Endothelial cell of umbilical vein (primary cell): ENCODE results near the gene CD19. TPM values are rescaled to one million over a fixed set of nuclear protein-coding genes. Genes with fewer than 3 reads are reported as not detected.

Experiments used
- BruUV-seq: library from RNA; stranded (reverse); fragments of 400-500 nt; replicated peaks from 2 replicates; lab custom pipeline; 2021; lab: Mats Ljungman, UMichigan
- CTCF ChIA-PET: fragments of 300-600, 350-600 bp; sonication (Branson Sonifier 250); formaldehyde crosslinking; loops from one replicate; lab custom pipeline; 2021; ENCODE audit warnings: antibody characterized with exemption, inconsistent platforms; lab: Charles Lee
- POLR2A ChIA-PET: fragments of 300-600, 350-600 bp; sonication (Branson Sonifier 250); formaldehyde crosslinking; loops from one replicate; lab custom pipeline; 2021; ENCODE audit warnings: antibody characterized with exemption, inconsistent platforms; lab: Charles Lee
- DNase-seq: peaks from one replicate; pipeline ENCODE4 v3.0.0-alpha.2; 2011; ENCODE audit warnings: low read depth, low spot score
- FAIRE-seq: peaks from 2 replicates; lab custom pipeline; 2011; peaks lifted over from hg19 to GRCh38; lab: Jason Lieb, UNC
- H2AFZ ChIP-seq: 2 replicates; pipeline ENCODE4 v1.6.0; 2012; ENCODE audit warnings: low read depth, low read length, control low read depth, inconsistent platforms
- H3K27ac ChIP-seq: 2 replicates; pipeline ENCODE4 v1.5.1; 2011; ENCODE audit warnings: low read depth, mild to moderate bottlenecking, control low read depth, low read length, moderate library complexity; ENCODE audit not compliant: insufficient read depth
- H3K27me3 ChIP-seq, 2 experiments: 2 replicates each; pipeline versions ENCODE4 v1.6.0 to v1.6.1; 2011; ENCODE audit warnings: low read length in 2 of 2, mixed read lengths in 1 of 2; ENCODE audit not compliant: control insufficient read depth in 2 of 2, insufficient read depth in 2 of 2
- H3K36me3 ChIP-seq, 2 experiments: 2 replicates in 1 of 2; 3 replicates in 1 of 2; pipeline ENCODE4 v1.5.1; 2011; ENCODE audit warnings: low read length in 2 of 2, mild to moderate bottlenecking in 1 of 2, moderate library complexity in 1 of 2; ENCODE audit not compliant: control insufficient read depth in 2 of 2, insufficient read depth in 2 of 2; ENCODE audit errors: extremely low read depth in 1 of 2
- H3K4me1 ChIP-seq: 3 replicates; pipeline ENCODE4 v1.5.1; 2011; ENCODE audit warnings: mild to moderate bottlenecking, low read length; ENCODE audit not compliant: control insufficient read depth, insufficient read depth; ENCODE audit errors: extremely low read depth
- H3K4me2 ChIP-seq: 2 replicates; pipeline ENCODE4 v1.6.1; 2011; ENCODE audit warnings: low read length, control low read depth, mixed read lengths; ENCODE audit not compliant: insufficient read depth
- H3K4me3 ChIP-seq, 3 experiments: fragments of 200-600 bp in 1 of 3; sonication (generic), shearing (Covaris generic) in 1 of 3; replicated peaks in 1 of 3; 2 replicates each; pipeline ENCODE4 v1.5.1; 2011 to 2016; ENCODE audit warnings: control low read depth in 3 of 3, low read length in 3 of 3, mild to moderate bottlenecking in 2 of 3, inconsistent platforms in 1 of 3, low read depth in 1 of 3, moderate library complexity in 1 of 3; ENCODE audit not compliant: insufficient read depth in 1 of 3
- H3K79me2 ChIP-seq: 2 replicates; pipeline ENCODE4 v1.6.0; 2012; ENCODE audit warnings: low read length, inconsistent platforms; ENCODE audit not compliant: control insufficient read depth, insufficient read depth
- H3K9ac ChIP-seq: replicated peaks from 2 replicates; pipeline ENCODE3; 2011; ENCODE audit warnings: low read length, control low read depth; ENCODE audit not compliant: insufficient read depth; ENCODE audit errors: extremely low read depth
- H3K9me1 ChIP-seq: replicated peaks from 3 replicates; pipeline ENCODE4 v1.6.0; 2011; ENCODE audit warnings: mild to moderate bottlenecking, low read length; ENCODE audit not compliant: control insufficient read depth, insufficient read depth; ENCODE audit errors: extremely low read depth
- H3K9me3 ChIP-seq: replicated peaks from 2 replicates; pipeline ENCODE4 v1.5.1; 2012; ENCODE audit warnings: low read length, inconsistent platforms; ENCODE audit not compliant: control insufficient read depth, insufficient read depth
- H4K20me1 ChIP-seq: replicated peaks from 2 replicates; pipeline ENCODE3; 2011; ENCODE audit warnings: mild to moderate bottlenecking, low read length; ENCODE audit not compliant: control insufficient read depth, insufficient read depth; ENCODE audit errors: extremely low read depth
- EZH2 ChIP-seq: IDR thresholded peaks from 2 replicates; pipeline ENCODE4 v1.6.1; 2012; ENCODE audit warnings: borderline replicate concordance, low read depth, mild to moderate bottlenecking, moderate library complexity, low read length, inconsistent platforms; ENCODE audit not compliant: severe bottlenecking
- GATA2 ChIP-seq: IDR thresholded peaks from 2 replicates; pipeline ENCODE4 v1.7.0; 2011; ENCODE audit warnings: low read depth, mild to moderate bottlenecking, moderate library complexity, mixed read lengths, low read length; ENCODE audit not compliant: insufficient read length, insufficient read depth
- MYC ChIP-seq: IDR thresholded peaks from one replicate; pipeline ENCODE4 v1.6.1; 2011; ENCODE audit warnings: mild to moderate bottlenecking, low read depth, low read length
- POLR2A ChIP-seq: IDR thresholded peaks from 2 replicates; pipeline ENCODE4 v1.6.1; 2012; ENCODE audit warnings: low read depth, mild to moderate bottlenecking, control low read depth, low read length
- POLR2AphosphoS5 ChIP-seq: IDR thresholded peaks from 2 replicates; pipeline ENCODE4 v1.6.1; 2012; ENCODE audit warnings: low read depth, mild to moderate bottlenecking, control low read depth, low read length, moderate library complexity; ENCODE audit not compliant: insufficient read depth
- dilution Hi-C: fragments of 300-500 bp; cut with MboI; formaldehyde crosslinking; loops from one replicate; pipeline ENCODE4 v1.15.0; 2019; ENCODE audit warnings: low sequenced_read_pairs; ENCODE audit not compliant: extremely low pct_ligation_motif_present
- intact Hi-C: fragments of 100-400 bp; cut with micrococcal nuclease; formaldehyde crosslinking; loops from one replicate; pipeline ENCODE4 v1.10.0; 2022
- polyA plus RNA-seq, 4 experiments: library from polyadenylated mRNA; depleted of rRNA in 3 of 4; stranded (reverse) in 3 of 4; unstranded in 1 of 4; fragments of >200 nt; gene quantifications; 2 replicates each; pipeline versions ENCODE4 v1.2.1 to v1.2.3, GENCODE V29; 2011 to 2012; ENCODE audit warnings: missing spikeins in 1 of 4
- total RNA-seq: library from RNA; stranded (reverse); gene quantifications from 2 replicates; pipeline ENCODE4 v1.2.3, GENCODE V29; 2021

Gene CD19
- total and polyA plus RNA-seq, 2 donors (not counting 3 experiments of a cell fraction or from before 2014, with no cell fraction given) = 0.06 TPM; not detected in 1

DNA sequence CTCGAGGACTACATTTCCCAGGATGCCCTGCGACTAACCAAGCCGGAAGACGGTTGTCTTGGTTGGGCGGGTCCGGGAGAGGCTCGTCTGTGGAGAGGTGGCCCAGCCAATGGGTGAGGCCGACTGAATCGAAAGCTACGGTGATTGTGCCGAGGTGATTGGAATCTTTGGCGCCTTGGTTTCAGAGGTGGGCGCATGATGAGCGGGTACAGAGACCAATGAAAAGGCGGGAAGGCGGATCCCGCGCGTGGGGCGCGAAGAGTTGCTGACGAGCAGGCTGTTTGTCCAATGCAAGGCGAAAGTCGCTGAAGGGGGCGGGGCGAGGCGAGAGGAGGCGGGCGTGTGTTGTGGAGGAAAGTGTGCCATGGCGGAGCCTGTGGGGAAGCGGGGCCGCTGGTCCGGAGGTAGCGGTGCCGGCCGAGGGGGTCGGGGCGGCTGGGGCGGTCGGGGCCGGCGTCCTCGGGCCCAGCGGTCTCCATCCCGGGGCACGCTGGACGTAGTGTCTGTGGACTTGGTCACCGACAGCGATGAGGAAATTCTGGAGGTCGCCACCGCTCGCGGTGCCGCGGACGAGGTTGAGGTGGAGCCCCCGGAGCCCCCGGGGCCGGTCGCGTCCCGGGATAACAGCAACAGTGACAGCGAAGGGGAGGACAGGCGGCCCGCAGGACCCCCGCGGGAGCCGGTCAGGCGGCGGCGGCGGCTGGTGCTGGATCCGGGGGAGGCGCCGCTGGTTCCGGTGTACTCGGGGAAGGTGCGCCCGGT, 19.1 kb downstream of the CD19 start, which contains the start of gene NFATC2IP:
TSS of gene NFATC2IP (plus strand) at position 290 of the 762 bp plus-strand sequence. CDS start at position 365, 75 bp downstream.
- Histone ChIP-seq H3K9me3 (no peaks in the 10 kb centered on the region), H2AFZ (peak within 1 kb of the TSS; percentile 89), H3K79me2 (peaks cover 20% of the 10 kb centered on the region), H3K9ac (peak within 1 kb of the TSS; percentile 63), H3K27me3 (no peaks in the 10 kb centered on the region), H3K4me3 (peak within 1 kb of the TSS; percentile 79 to 90 (median 89)), H4K20me1 (no peaks in the 10 kb centered on the region), H3K27ac (peak within 1 kb of the TSS; percentile 48), H3K9me1 (no peaks in the 10 kb centered on the region), H3K4me1 (peaks cover 11% of the 10 kb centered on the region), H3K4me2 (peak within 1 kb of the TSS; percentile 96), H3K36me3 (peaks cover 7 to 17% of the 10 kb centered on the region in 2 experiments)
- intact Hi-C loops (loop anchor here (1.0 to 2.0 kb wide), 3 partner anchors 14 to 105 kb away; partner anchors contain the start of genes SPNS1 and TUFM), dilution Hi-C loops (no loop called here)
- no TSS peak for BruUV-seq
- DNase-seq = peak; percentile 100
- CTCF ChIA-PET = interaction anchor here (0.6 to 1.0 kb wide), 3 partner anchors 9 to 23 kb away, joined by 3 to 5 read pairs (median 4); no protein-coding TSS in a partner anchor
- POLR2A ChIA-PET = interaction anchor here (0.5 to 0.9 kb wide), 3 partner anchors 34 to 916 kb away, joined by 3 to 5 read pairs (median 4); partner anchors contain the start of gene LAT
- FAIRE-seq = peak; percentile 100
- peak; percentile 56 for TF ChIP-seq POLR2AphosphoS5
- no peak for TF ChIP-seq MYC

DNA sequence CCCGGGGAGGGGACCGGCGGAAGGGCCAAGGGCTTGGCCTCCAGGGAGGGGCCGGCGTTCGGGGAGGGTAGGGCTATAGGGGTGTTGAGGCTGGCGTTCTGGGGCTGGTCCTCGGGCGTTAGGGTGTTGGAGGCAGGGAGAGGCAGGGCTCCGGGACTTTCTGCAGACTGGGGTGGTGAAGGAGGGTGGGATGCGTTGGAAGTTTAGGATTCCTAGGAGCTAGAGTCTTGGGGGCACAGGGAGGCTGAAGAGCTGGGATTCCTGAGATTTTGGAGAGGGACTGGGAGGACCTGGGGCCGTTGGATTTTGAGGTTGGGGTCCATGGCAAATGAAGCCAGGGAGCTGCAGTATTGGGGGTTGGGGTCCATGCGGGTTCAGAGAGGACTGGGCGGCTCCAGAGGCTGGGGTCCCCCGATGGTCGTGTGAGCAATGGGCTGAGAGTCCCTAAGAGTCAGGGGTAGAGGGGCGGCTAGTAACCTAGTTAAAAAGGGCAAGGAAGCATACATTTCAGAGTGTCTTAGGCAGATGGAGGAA, 19.7 kb downstream of the CD19 start:
- intact Hi-C loops = loop anchor here (2.0 kb wide), 2 partner anchors 15 to 23 kb away; partner anchors contain the start of gene SPNS1
- Histone ChIP-seq H3K36me3 (peaks cover 9 to 22% of the 10 kb centered on the region in 2 experiments), H3K9me1 (no peaks in the 10 kb centered on the region), H3K79me2 (peaks cover 20% of the 10 kb centered on the region), H3K4me1 (peaks cover 10% of the 10 kb centered on the region), H3K4me3 (peak overlapping the region; percentile 79 to 90 (median 89)), H4K20me1 (no peaks in the 10 kb centered on the region), H3K4me2 (peak overlapping the region; percentile 96), H3K9me3 (no peaks in the 10 kb centered on the region), H2AFZ (peak overlapping the region; percentile 16), H3K27me3 (no peaks in the 10 kb centered on the region), H3K9ac (peak overlapping the region; percentile 63), H3K27ac (peak overlapping the region; percentile 48)
- no peak for FAIRE-seq
- ChIA-PET POLR2A (no interaction called here), CTCF (interaction anchor here (0.6 kb wide), 1 partner anchor 67 kb away, joined by 4 read pairs; no protein-coding TSS in a partner anchor)
- no peak for DNase-seq
- TF ChIP-seq EZH2 = no peak
- TF ChIP-seq GATA2 = no peak
- TF ChIP-seq POLR2A = peak; percentile 5
- no TSS peak for BruUV-seq
- dilution Hi-C loops = no loop called here
